ENCODE data around the gene HEXIM1.

Gene HEXIM1

DNA sequence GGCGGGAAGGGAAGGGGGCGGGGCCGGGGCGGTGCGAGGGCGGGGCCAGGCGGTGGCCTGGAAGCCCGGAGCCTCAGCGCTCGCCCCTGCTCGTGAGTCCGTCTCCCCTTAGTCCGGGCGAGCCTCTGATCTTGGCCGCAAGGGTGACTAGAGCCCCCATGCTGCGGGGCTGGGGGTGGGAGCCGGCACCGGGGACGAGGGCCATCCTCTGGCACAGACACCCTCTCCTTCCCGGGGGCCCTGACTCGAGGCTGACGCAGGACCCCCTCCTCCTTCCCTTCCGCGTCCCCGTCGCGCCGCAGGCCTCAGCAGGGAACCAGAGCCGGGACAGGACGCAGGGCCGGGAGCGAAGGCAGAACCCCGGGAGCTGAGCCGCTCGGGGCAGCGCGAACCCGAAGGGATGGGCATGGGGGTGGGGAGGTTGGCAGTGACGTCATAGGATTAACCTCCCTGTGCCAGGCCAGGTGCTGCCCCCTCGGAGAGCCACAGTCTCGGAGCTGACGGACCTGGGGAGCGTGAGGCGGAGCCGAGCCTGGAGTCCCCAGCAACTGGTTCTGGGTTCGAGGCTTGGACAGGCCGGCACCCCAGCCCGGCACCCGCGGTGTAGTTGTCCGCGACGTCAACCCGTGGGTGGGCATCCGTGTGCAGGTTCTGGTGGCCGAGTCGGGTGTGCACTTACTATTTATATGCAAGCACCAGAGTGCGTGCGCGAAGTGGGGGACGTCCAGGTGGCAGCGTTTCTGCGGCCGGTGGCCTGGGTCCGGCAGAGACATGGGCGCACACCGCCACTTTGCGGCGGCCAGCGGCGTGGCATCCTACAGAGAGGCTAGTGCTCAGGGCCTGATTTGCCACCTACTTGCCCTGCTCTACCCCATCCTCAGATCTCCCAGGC lies 15.5 kb upstream of the HEXIM1 start:
- H2AFZ ChIP-seq (ENCODE audit: low read length), result peak overlapping the region; percentile 93
- peak overlapping the region; percentile 79 for H2AK5ac ChIP-seq (ENCODE audit: low read depth, low read length)
- no peak overlapping the region for H2BK15ac ChIP-seq (ENCODE audit: low read length)
- peak overlapping the region; percentile 60 for H2BK5ac ChIP-seq (ENCODE audit: low read length)
- H3K79me1 ChIP-seq (ENCODE audit: low read depth, low read length), result peaks cover 3% of the 10 kb centered on the region
- H3K36me3 ChIP-seq (replicated peaks in 1 of 2; ENCODE audit: control insufficient read depth in 2 of 2, insufficient read depth in 2 of 2, low read length in 2 of 2), result no peaks in the 10 kb centered on the region
- H3K9ac ChIP-seq (ENCODE audit: low read depth, low read length, poor library complexity), result peak overlapping the region; percentile 93
- no peak overlapping the region for H4K8ac ChIP-seq (ENCODE audit: low read depth, low read length)
- H3K4me3 ChIP-seq (ENCODE audit: low read length in 2 of 2), result peak overlapping the region; percentile 55 to 80
- H3K23ac ChIP-seq (ENCODE audit: low read depth, low read length, poor library complexity), result peak overlapping the region; percentile 92
- H3K27me3 ChIP-seq (ENCODE audit: control insufficient read depth in 3 of 3, insufficient read depth in 3 of 3, low read depth in 1 of 3, low read length in 3 of 3), result no peaks in the 10 kb centered on the region
- no peak overlapping the region for H2BK120ac ChIP-seq (ENCODE audit: low read depth, low read length)
- no peak overlapping the region for H4K91ac ChIP-seq (ENCODE audit: low read depth, low read length, poor library complexity)
- peak overlapping the region; percentile 89 for H2BK12ac ChIP-seq (ENCODE audit: low read length)
- H3K4me2 ChIP-seq (ENCODE audit: insufficient read depth, low read length, poor library complexity, severe bottlenecking), result peak overlapping the region; percentile 99
- H3K4ac ChIP-seq (ENCODE audit: low read length), result no peak overlapping the region
- peak overlapping the region; percentile 98 for H3K18ac ChIP-seq (ENCODE audit: low read length)
- H3K9me3 ChIP-seq (replicated peaks in 1 of 2; ENCODE audit: control insufficient read depth in 2 of 2, insufficient read depth in 1 of 2, low read depth in 1 of 2, low read length in 2 of 2), result no peaks in the 10 kb centered on the region
- H3K4me1 ChIP-seq (ENCODE audit: control insufficient read depth in 2 of 2, insufficient read depth in 1 of 2, low read depth in 1 of 2, low read length in 2 of 2), result peaks cover 20 to 34% of the 10 kb centered on the region in 2 donors
- no CpG with 5 or more reads among the region's 71 CpGs for WGBS, 2 donors (ENCODE audit: extremely low coverage in 2 of 2, insufficient read length in 2 of 2, insufficient replicate concordance in 1 of 2)
- H3K14ac ChIP-seq (ENCODE audit: low read length), result peak overlapping the region; percentile 97
- H3K27ac ChIP-seq (replicated peaks; ENCODE audit: low read length), result peak overlapping the region; percentile 35
- DNase-seq (ENCODE audit: low spot score), result peak; percentile 75

- Histone ChIP-seq H3K14ac (ENCODE audit: low read length) (peak within 1 kb of the TSS; percentile 56), H4K91ac (ENCODE audit: low read depth, low read length, poor library complexity) (no peak within 1 kb of the TSS), H3K18ac (ENCODE audit: low read length) (peak within 1 kb of the TSS; percentile 94), H3K4ac (ENCODE audit: low read length) (no peak within 1 kb of the TSS), H3K27ac (replicated peaks; ENCODE audit: low read length) (no peak within 1 kb of the TSS), H3K27me3 (ENCODE audit: control insufficient read depth in 3 of 3, insufficient read depth in 3 of 3, low read depth in 1 of 3, low read length in 3 of 3) (no peaks in the 10 kb centered on the region), H4K8ac (ENCODE audit: low read depth, low read length) (no peak within 1 kb of the TSS), H2AK5ac (ENCODE audit: low read depth, low read length) (peak within 1 kb of the TSS; percentile 54), H2AFZ (ENCODE audit: low read length) (peak within 1 kb of the TSS; percentile 82), H2BK5ac (ENCODE audit: low read length) (no peak within 1 kb of the TSS), H3K4me1 (ENCODE audit: control insufficient read depth in 2 of 2, insufficient read depth in 1 of 2, low read depth in 1 of 2, low read length in 2 of 2) (peaks cover 10 to 30% of the 10 kb centered on the region in 2 donors), H3K4me3 (ENCODE audit: low read length in 2 of 2) (peak within 1 kb of the TSS; percentile 47 to 78), H3K79me1 (ENCODE audit: low read depth, low read length) (peaks cover 3% of the 10 kb centered on the region), H2BK15ac (ENCODE audit: low read length) (peak within 1 kb of the TSS; percentile 15), H3K4me2 (ENCODE audit: insufficient read depth, low read length, poor library complexity, severe bottlenecking) (peak within 1 kb of the TSS; percentile 92), H2BK12ac (ENCODE audit: low read length) (no peak within 1 kb of the TSS), H3K9me3 (replicated peaks in 1 of 2; ENCODE audit: control insufficient read depth in 2 of 2, insufficient read depth in 1 of 2, low read depth in 1 of 2, low read length in 2 of 2) (no peaks in the 10 kb centered on the region), H2BK120ac (ENCODE audit: low read depth, low read length) (peak within 1 kb of the TSS; percentile 26), H3K23ac (ENCODE audit: low read depth, low read length, poor library complexity) (peak within 1 kb of the TSS; percentile 80), H3K36me3 (replicated peaks in 1 of 2; ENCODE audit: control insufficient read depth in 2 of 2, insufficient read depth in 2 of 2, low read length in 2 of 2) (no peaks in the 10 kb centered on the region), H3K9ac (ENCODE audit: low read depth, low read length, poor library complexity) (peak within 1 kb of the TSS; percentile 74)
- no CpG with 5 or more reads among the region's 40 CpGs for WGBS, 2 donors (ENCODE audit: extremely low coverage in 2 of 2, insufficient read length in 2 of 2, insufficient replicate concordance in 1 of 2)
- peak; percentile 99 for DNase-seq (ENCODE audit: low spot score)
Observed at GRCh38 chr17:45135192-45135977, 12.9 kb upstream of the HEXIM1 start, which contains the start of gene ACBD4. Gene ACBD4 (plus strand): TSS chr17:45135687. CDS start chr17:45136145, 458 bp downstream.

DNA sequence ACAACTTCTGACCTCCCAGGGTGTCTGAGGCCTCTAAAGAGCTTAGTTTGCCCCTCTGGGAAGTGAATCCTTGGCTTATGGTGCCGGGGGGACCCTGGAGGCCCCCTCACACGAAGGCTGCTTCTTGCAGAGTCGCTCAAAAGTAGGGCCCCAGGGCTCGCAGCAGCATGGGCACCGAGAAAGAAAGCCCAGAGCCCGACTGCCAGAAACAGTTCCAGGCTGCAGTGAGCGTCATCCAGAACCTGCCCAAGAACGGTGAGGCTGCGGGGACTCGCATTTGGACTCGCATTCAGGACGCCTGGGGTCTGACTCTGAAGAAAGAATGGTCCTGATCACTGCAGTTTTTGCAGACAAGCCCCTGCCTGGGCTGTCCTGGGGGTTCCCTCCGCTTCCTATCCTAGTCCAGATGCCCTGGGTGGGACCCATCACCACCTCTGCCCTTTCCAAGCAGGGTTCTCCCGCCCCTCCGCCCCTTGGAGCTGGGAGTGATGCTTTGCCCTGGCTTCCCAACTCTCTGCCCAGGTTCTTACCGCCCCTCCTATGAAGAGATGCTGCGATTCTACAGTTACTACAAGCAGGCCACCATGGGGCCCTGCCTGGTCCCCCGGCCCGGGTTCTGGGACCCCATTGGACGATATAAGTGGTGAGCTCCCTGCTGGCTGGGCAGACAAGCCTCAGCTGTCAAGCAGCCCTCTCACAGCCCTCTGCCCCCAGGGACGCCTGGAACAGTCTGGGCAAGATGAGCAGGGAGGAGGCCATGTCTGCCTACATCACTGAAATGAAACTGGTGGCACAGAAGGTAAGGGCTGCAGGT lies 12.1 kb upstream of the HEXIM1 start:
- Histone ChIP-seq H3K36me3 (replicated peaks in 1 of 2; ENCODE audit: control insufficient read depth in 2 of 2, insufficient read depth in 2 of 2, low read length in 2 of 2) (no peaks in the 10 kb centered on the region), H2BK15ac (ENCODE audit: low read length) (peak overlapping the region; percentile 15), H3K4me2 (ENCODE audit: insufficient read depth, low read length, poor library complexity, severe bottlenecking) (peak overlapping the region; percentile 92), H3K14ac (ENCODE audit: low read length) (peak overlapping the region; percentile 56), H3K9me3 (replicated peaks in 1 of 2; ENCODE audit: control insufficient read depth in 2 of 2, insufficient read depth in 1 of 2, low read depth in 1 of 2, low read length in 2 of 2) (no peaks in the 10 kb centered on the region), H4K8ac (ENCODE audit: low read depth, low read length) (no peak overlapping the region), H3K18ac (ENCODE audit: low read length) (peak overlapping the region; percentile 94), H3K4me3 (ENCODE audit: low read length in 2 of 2) (peak overlapping the region; percentile 47 to 78), H2AK5ac (ENCODE audit: low read depth, low read length) (peak overlapping the region; percentile 54), H2AFZ (ENCODE audit: low read length) (peak overlapping the region; percentile 82), H2BK12ac (ENCODE audit: low read length) (no peak overlapping the region), H3K79me1 (ENCODE audit: low read depth, low read length) (peaks cover 3% of the 10 kb centered on the region), H3K9ac (ENCODE audit: low read depth, low read length, poor library complexity) (peak overlapping the region; percentile 74), H2BK5ac (ENCODE audit: low read length) (no peak overlapping the region), H3K23ac (ENCODE audit: low read depth, low read length, poor library complexity) (peak overlapping the region; percentile 80), H2BK120ac (ENCODE audit: low read depth, low read length) (peak overlapping the region; percentile 26), H4K91ac (ENCODE audit: low read depth, low read length, poor library complexity) (no peak overlapping the region), H3K27ac (replicated peaks; ENCODE audit: low read length) (no peak overlapping the region), H3K4ac (ENCODE audit: low read length) (no peak overlapping the region), H3K27me3 (ENCODE audit: control insufficient read depth in 3 of 3, insufficient read depth in 3 of 3, low read depth in 1 of 3, low read length in 3 of 3) (no peaks in the 10 kb centered on the region), H3K4me1 (ENCODE audit: control insufficient read depth in 2 of 2, insufficient read depth in 1 of 2, low read depth in 1 of 2, low read length in 2 of 2) (peaks cover 10 to 26% of the 10 kb centered on the region in 2 donors)
- DNase-seq (ENCODE audit: low spot score), result no peak
- no CpG with 5 or more reads among the region's 21 CpGs for WGBS, 2 donors (ENCODE audit: extremely low coverage in 2 of 2, insufficient read length in 2 of 2, insufficient replicate concordance in 1 of 2)

Measured in neuronal stem cell (in vitro differentiated cells).